K562 (cell line): ENCODE data around the gene SLC18A3. TPM values are rescaled to one million over a fixed set of nuclear protein-coding genes. Genes with fewer than 3 reads are reported as not detected.

Source experiments
- CBX3 ChIP-seq, 2 experiments: IDR thresholded peaks; 1 replicate in 1 of 2; 2 replicates in 1 of 2; pipeline ENCODE4 v1.6.1; 2012; ENCODE audit warnings: inconsistent platforms in 2 of 2, low read length in 2 of 2, borderline replicate concordance in 1 of 2, control low read depth in 1 of 2
- CC2D1A ChIP-seq: fragments of 450-650 bp; IDR thresholded peaks from 2 replicates; pipeline ENCODE4 v1.6.1; 2017; ENCODE audit warnings: mild to moderate bottlenecking
- KLF16 ChIP-seq: IDR thresholded peaks from 2 replicates; pipeline ENCODE4 v1.6.1; 2016; ENCODE audit warnings: antibody characterized with exemption
- LEF1 ChIP-seq: fragments of 450-650 bp; IDR thresholded peaks from 2 replicates; pipeline ENCODE4 v1.6.1; 2016; ENCODE audit warnings: mild to moderate bottlenecking
- NBN ChIP-seq: fragments of 450-650 bp; IDR thresholded peaks from 2 replicates; pipeline ENCODE4 v1.6.1; 2016; ENCODE audit warnings: low read depth, mild to moderate bottlenecking
- RFX7 ChIP-seq: fragments of 250-450 bp; sonication (Bioruptor Pico); IDR thresholded peaks from 2 replicates; pipeline ENCODE4 v1.5.1; 2021; ENCODE audit warnings: mild to moderate bottlenecking
- SMC3 ChIP-seq: conservative IDR thresholded peaks from 2 replicates; pipeline ENCODE4 v1.6.1; 2011; ENCODE audit warnings: low read depth, low read length, improper control_type of control experiment; ENCODE audit not compliant: insufficient read depth
- TCFL5 ChIP-seq: fragments of 250-450 bp; sonication (Bioruptor Pico); conservative IDR thresholded peaks from 2 replicates; pipeline ENCODE4 v1.6.1; 2021; ENCODE audit warnings: mild to moderate bottlenecking, moderate library complexity, matching md5 sums
- ZBTB8A ChIP-seq: fragments of 450-650 bp; IDR thresholded peaks from 2 replicates; pipeline ENCODE4 v1.6.1; 2018; ENCODE audit warnings: mild to moderate bottlenecking, moderate library complexity; ENCODE audit not compliant: partially characterized antibody
- polyA plus RNA-seq, 8 experiments: library from polyadenylated mRNA; depleted of rRNA in 4 of 8; stranded (reverse) in 5 of 8; unstranded in 3 of 8; fragments of >200 nt; fragmentation: Nextera tagmentation in 2 of 8; fragmentation: Illumina TruSeq in 1 of 8; extraction: Ambion mirVana in 2 of 8; extraction: Trizol in 1 of 8; gene quantifications; 2 replicates each; pipeline versions ENCODE4 v1.2.1 to v1.2.3, GENCODE V29; 2011 to 2014; ENCODE audit warnings: inconsistent platforms in 1 of 8, missing spikeins in 1 of 8
- total RNA-seq, 7 experiments: library from RNA; depleted of rRNA in 6 of 7; stranded (reverse); fragments of >200 nt in 6 of 7; fragmentation: Illumina TruSeq in 2 of 7; extraction: Trizol in 2 of 7; gene quantifications; 2 replicates each; pipeline versions ENCODE4 v1.2.1 to v1.2.3, GENCODE V29; 2011 to 2021; ENCODE audit warnings: low replicate concordance in 1 of 7
- TF ChIP-seq, protein P1 (sequence below): fragments of 450-650 bp; IDR thresholded peaks from 2 replicates; pipeline ENCODE4 v1.6.1; 2016; ENCODE audit warnings: borderline replicate concordance
- TF ChIP-seq, protein P2 (sequence below): sonication (generic); formaldehyde crosslinking; IDR thresholded peaks from 2 replicates; pipeline ENCODE4 v1.8.0; 2023; ENCODE audit warnings: mild to moderate bottlenecking, missing genetic modification reagents
- TF ChIP-seq, protein P3 (sequence below): fragments of 250-450 bp; sonication (Bioruptor Pico); IDR thresholded peaks from 2 replicates; pipeline ENCODE4 v1.8.0; 2021; ENCODE audit warnings: borderline replicate concordance, mild to moderate bottlenecking, moderate library complexity; ENCODE audit not compliant: poor library complexity, severe bottlenecking
- TF ChIP-seq, protein P4 (sequence below), 3 experiments: IDR thresholded peaks in 2 of 3; conservative IDR thresholded peaks in 1 of 3; 2 replicates each; pipeline ENCODE4 v1.5.1; 2011 to 2012; ENCODE audit warnings: low read length in 3 of 3, mild to moderate bottlenecking in 3 of 3, control low read depth in 2 of 3, improper control_type of control experiment in 1 of 3, inconsistent platforms in 1 of 3, low read depth in 1 of 3, mixed read lengths in 1 of 3, moderate library complexity in 1 of 3; ENCODE audit not compliant: insufficient read depth in 2 of 3
- TF ChIP-seq, protein P5 (sequence below), 2 experiments: fragments of 450-650 bp in 1 of 2; IDR thresholded peaks; 2 replicates each; pipeline ENCODE4 v1.6.1; 2011 to 2017; ENCODE audit warnings: low read depth in 2 of 2, antibody characterized with exemption in 1 of 2, borderline replicate concordance in 1 of 2, low read length in 1 of 2, mild to moderate bottlenecking in 1 of 2, mixed read lengths in 1 of 2; ENCODE audit not compliant: control insufficient read depth in 1 of 2

Gene SLC18A3
- total and polyA plus RNA-seq, 9 of the 15 experiments (the other 6 are each of a cell fraction or from before 2014, with no cell fraction given) = not detected

DNA sequence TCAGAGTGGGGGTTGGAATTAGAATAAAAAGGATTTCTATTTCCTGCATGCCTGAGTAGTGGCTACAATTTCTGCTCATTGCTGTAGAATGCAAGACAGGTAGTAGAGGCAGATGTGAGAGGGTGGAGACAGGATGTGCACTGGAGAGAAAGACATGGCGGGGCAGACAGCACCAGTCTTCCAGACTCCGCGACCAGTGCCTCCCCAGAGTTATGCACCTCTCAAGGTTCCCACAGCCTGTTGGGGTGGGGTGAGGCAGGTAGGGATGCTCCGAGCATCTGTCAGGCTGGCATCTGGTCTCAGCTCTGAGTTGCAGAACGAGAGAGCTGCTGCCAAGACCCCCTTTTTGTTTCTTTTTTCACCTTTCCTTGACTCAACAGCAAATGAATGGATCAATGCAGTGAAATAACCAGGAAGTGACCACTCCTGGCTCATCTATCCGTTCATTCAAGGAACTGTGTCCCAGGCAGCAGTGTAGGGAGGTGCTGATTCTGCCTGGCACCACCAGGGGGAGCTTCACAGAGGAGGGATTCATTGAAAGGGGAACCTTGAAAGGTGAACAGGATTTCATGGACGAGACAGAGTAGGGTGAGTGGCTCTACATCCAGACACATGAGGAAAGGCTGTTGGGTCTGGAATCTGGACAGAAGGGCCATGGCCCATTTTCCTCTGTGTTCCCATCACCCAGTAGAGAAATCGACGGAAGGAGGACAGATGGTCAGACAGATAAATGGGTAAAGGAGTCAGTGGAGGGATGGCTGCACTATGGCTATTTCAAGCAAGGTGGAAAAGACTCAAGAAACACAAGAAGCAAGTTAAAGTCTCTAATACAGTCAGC is 17.2 kb upstream of the SLC18A3 start (continued):
- TF ChIP-seq KLF16 = peak; percentile 35; the same call in 1 of the 2 replicates
- TF ChIP-seq TCFL5 = no peak
- no peak for TF ChIP-seq NBN
- TF ChIP-seq SMC3 = peak; percentile 86
- no peak for TF ChIP-seq LEF1
- TF ChIP-seq, protein P1, sequence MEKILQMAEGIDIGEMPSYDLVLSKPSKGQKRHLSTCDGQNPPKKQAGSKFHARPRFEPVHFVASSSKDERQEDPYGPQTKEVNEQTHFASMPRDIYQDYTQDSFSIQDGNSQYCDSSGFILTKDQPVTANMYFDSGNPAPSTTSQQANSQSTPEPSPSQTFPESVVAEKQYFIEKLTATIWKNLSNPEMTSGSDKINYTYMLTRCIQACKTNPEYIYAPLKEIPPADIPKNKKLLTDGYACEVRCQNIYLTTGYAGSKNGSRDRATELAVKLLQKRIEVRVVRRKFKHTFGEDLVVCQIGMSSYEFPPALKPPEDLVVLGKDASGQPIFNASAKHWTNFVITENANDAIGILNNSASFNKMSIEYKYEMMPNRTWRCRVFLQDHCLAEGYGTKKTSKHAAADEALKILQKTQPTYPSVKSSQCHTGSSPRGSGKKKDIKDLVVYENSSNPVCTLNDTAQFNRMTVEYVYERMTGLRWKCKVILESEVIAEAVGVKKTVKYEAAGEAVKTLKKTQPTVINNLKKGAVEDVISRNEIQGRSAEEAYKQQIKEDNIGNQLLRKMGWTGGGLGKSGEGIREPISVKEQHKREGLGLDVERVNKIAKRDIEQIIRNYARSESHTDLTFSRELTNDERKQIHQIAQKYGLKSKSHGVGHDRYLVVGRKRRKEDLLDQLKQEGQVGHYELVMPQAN = no peak
- TF ChIP-seq, protein P2, sequence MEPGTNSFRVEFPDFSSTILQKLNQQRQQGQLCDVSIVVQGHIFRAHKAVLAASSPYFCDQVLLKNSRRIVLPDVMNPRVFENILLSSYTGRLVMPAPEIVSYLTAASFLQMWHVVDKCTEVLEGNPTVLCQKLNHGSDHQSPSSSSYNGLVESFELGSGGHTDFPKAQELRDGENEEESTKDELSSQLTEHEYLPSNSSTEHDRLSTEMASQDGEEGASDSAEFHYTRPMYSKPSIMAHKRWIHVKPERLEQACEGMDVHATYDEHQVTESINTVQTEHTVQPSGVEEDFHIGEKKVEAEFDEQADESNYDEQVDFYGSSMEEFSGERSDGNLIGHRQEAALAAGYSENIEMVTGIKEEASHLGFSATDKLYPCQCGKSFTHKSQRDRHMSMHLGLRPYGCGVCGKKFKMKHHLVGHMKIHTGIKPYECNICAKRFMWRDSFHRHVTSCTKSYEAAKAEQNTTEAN (CRISPR knock-in tag) = no peak
- TF ChIP-seq, protein P3, sequence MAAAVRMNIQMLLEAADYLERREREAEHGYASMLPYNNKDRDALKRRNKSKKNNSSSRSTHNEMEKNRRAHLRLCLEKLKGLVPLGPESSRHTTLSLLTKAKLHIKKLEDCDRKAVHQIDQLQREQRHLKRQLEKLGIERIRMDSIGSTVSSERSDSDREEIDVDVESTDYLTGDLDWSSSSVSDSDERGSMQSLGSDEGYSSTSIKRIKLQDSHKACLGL (CRISPR knock-in tag) = no peak
- TF ChIP-seq RFX7 (CRISPR knock-in tag) = no peak
- TF ChIP-seq CC2D1A = no peak
- TF ChIP-seq, protein P4, sequence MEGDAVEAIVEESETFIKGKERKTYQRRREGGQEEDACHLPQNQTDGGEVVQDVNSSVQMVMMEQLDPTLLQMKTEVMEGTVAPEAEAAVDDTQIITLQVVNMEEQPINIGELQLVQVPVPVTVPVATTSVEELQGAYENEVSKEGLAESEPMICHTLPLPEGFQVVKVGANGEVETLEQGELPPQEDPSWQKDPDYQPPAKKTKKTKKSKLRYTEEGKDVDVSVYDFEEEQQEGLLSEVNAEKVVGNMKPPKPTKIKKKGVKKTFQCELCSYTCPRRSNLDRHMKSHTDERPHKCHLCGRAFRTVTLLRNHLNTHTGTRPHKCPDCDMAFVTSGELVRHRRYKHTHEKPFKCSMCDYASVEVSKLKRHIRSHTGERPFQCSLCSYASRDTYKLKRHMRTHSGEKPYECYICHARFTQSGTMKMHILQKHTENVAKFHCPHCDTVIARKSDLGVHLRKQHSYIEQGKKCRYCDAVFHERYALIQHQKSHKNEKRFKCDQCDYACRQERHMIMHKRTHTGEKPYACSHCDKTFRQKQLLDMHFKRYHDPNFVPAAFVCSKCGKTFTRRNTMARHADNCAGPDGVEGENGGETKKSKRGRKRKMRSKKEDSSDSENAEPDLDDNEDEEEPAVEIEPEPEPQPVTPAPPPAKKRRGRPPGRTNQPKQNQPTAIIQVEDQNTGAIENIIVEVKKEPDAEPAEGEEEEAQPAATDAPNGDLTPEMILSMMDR (IDR thresholded peaks at IDR 0.05 in 2 of 3, conservative IDR thresholded peaks at IDR 0.05 in 1 of 3; ENCODE audit: insufficient read depth in 2 of 3, low read depth in 1 of 3, low read length in 3 of 3) = peak; percentile 83 to 96 (median 90)
- TF ChIP-seq CBX3 (IDR thresholded peaks at IDR 0.05; ENCODE audit: borderline replicate concordance in 1 of 2, low read length in 2 of 2) = no peak
- TF ChIP-seq, protein P5, sequence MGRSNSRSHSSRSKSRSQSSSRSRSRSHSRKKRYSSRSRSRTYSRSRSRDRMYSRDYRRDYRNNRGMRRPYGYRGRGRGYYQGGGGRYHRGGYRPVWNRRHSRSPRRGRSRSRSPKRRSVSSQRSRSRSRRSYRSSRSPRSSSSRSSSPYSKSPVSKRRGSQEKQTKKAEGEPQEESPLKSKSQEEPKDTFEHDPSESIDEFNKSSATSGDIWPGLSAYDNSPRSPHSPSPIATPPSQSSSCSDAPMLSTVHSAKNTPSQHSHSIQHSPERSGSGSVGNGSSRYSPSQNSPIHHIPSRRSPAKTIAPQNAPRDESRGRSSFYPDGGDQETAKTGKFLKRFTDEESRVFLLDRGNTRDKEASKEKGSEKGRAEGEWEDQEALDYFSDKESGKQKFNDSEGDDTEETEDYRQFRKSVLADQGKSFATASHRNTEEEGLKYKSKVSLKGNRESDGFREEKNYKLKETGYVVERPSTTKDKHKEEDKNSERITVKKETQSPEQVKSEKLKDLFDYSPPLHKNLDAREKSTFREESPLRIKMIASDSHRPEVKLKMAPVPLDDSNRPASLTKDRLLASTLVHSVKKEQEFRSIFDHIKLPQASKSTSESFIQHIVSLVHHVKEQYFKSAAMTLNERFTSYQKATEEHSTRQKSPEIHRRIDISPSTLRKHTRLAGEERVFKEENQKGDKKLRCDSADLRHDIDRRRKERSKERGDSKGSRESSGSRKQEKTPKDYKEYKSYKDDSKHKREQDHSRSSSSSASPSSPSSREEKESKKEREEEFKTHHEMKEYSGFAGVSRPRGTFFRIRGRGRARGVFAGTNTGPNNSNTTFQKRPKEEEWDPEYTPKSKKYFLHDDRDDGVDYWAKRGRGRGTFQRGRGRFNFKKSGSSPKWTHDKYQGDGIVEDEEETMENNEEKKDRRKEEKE (IDR thresholded peaks at IDR 0.05; ENCODE audit: borderline replicate concordance in 1 of 2, control insufficient read depth in 1 of 2, low read depth in 2 of 2, low read length in 1 of 2) = no peak
- no peak for TF ChIP-seq ZBTB8A
